Myocyte (in vitro differentiated cells): Measurements from ENCODE around the gene FER. TPM values are rescaled to one million over a fixed set of nuclear protein-coding genes. Genes with fewer than 3 reads are reported as not detected.
"Not testable (repeated sequence)": the region's sequence is repeated elsewhere in the genome, so short reads cannot be mapped to it uniquely, and the experiment has no call there.

Source experiments
- DNase-seq: peaks from one replicate; pipeline ENCODE4 v3.0.0-alpha.2; 2012; ENCODE audit warnings: low read depth
- total RNA-seq: library from RNA; depleted of rRNA; stranded (reverse); fragments of >200 nt; gene quantifications from 2 replicates; pipeline ENCODE4 v1.2.3, GENCODE V29; 2014

Gene FER
- total RNA-seq, 1 donor from 2014 or later: 13.9 TPM

- DNase-seq: not testable (repeated sequence)
Observed at GRCh38 chr5:109171437-109172073, 423.9 kb downstream of the FER start.

GRCh38 chr5:109173036-109173794, 425.5 kb downstream of the FER start:
- no peak for DNase-seq

GRCh38 chr5:109177227-109177626, 429.5 kb downstream of the FER start:
- no peak for DNase-seq

- DNase-seq: no peak
Observed at GRCh38 chr5:109177782-109178181, 430.1 kb downstream of the FER start.

GRCh38 chr5:109180668-109181067, 433.0 kb downstream of the FER start:
- DNase-seq: no peak

GRCh38 chr5:109186759-109187158, 439.1 kb downstream of the FER start:
- no peak for DNase-seq

GRCh38 chr5:109191153-109191558, 443.5 kb downstream of the FER start:
- peak; percentile 45 for DNase-seq

- DNase-seq: no peak
Observed at GRCh38 chr5:109192027-109192426, 444.3 kb downstream of the FER start.

- no peak for DNase-seq
Observed at GRCh38 chr5:109192555-109193281, 445.0 kb downstream of the FER start.

- no peak for DNase-seq
Observed at GRCh38 chr5:109195667-109196066, 448.0 kb downstream of the FER start.

GRCh38 chr5:109196087-109196822, 448.6 kb downstream of the FER start:
- no peak for DNase-seq

- no peak for DNase-seq
Observed at GRCh38 chr5:109196823-109197160, 449.1 kb downstream of the FER start.

- no peak for DNase-seq
Observed at GRCh38 chr5:109199289-109199688, 451.6 kb downstream of the FER start.

- no peak for DNase-seq
Observed at GRCh38 chr5:109199799-109200620, 452.3 kb downstream of the FER start.

- no peak for DNase-seq
Observed at GRCh38 chr5:109215040-109215439, 467.3 kb downstream of the FER start.

- DNase-seq: peak; percentile 38
Observed at GRCh38 chr5:109218818-109219217, 471.1 kb downstream of the FER start.

- DNase-seq: no peak
Observed at GRCh38 chr5:109223531-109223930, 475.8 kb downstream of the FER start.

GRCh38 chr5:109224276-109224882, 476.7 kb downstream of the FER start:
- no peak for DNase-seq

- DNase-seq: no peak
Observed at GRCh38 chr5:109225716-109226625, 478.3 kb downstream of the FER start.
